HG03469 (cell line): Measurements from ENCODE around the gene SPOCD1.

Source experiments
- ATAC-seq: cut with Tn5 transposase; IDR thresholded peaks from one replicate; pipeline ENCODE4 v1.9.1; 2021; ENCODE audit warnings: mild to moderate bottlenecking, moderate library complexity, moderate number of reproducible peaks; ENCODE audit not compliant: unreplicated experiment

Gene SPOCD1

GRCh38 chr1:31788825-31789256 lies 27.0 kb downstream of the SPOCD1 start:
- ATAC-seq = no peak

- ATAC-seq = peak; percentile 48
Observed at GRCh38 chr1:31788138-31788824, 27.5 kb downstream of the SPOCD1 start.

GRCh38 chr1:31787786-31788137 lies 28.1 kb downstream of the SPOCD1 start:
- no peak for ATAC-seq

- ATAC-seq = no peak
Observed at GRCh38 chr1:31787261-31787660, 28.6 kb downstream of the SPOCD1 start.

- ATAC-seq = no peak
Observed at GRCh38 chr1:31786366-31787060, 29.3 kb downstream of the SPOCD1 start.

- no peak for ATAC-seq
Observed at GRCh38 chr1:31785947-31786290, 29.9 kb downstream of the SPOCD1 start.

GRCh38 chr1:31785020-31785946 lies 30.5 kb downstream of the SPOCD1 start:
- ATAC-seq = no peak

- ATAC-seq = no peak
Observed at GRCh38 chr1:31784356-31785019, 31.3 kb downstream of the SPOCD1 start.

GRCh38 chr1:31783846-31784245 lies 32.0 kb downstream of the SPOCD1 start:
- ATAC-seq = no peak

- no peak for ATAC-seq
Observed at GRCh38 chr1:31782421-31783410, 33.1 kb downstream of the SPOCD1 start.

GRCh38 chr1:31781756-31782371 lies 34.0 kb downstream of the SPOCD1 start:
- no peak for ATAC-seq

- no peak for ATAC-seq
Observed at GRCh38 chr1:31781138-31781755, 34.6 kb downstream of the SPOCD1 start.

- no peak for ATAC-seq
Observed at GRCh38 chr1:31780632-31781031, 35.2 kb downstream of the SPOCD1 start.

- ATAC-seq = no peak
Observed at GRCh38 chr1:31779687-31780086, 36.1 kb downstream of the SPOCD1 start.

GRCh38 chr1:31778763-31779488 lies 36.9 kb downstream of the SPOCD1 start:
- no peak for ATAC-seq

GRCh38 chr1:31776516-31776915 lies 39.3 kb downstream of the SPOCD1 start:
- no peak for ATAC-seq

GRCh38 chr1:31776032-31776431 lies 39.8 kb downstream of the SPOCD1 start:
- ATAC-seq = no peak
